Measurements from ENCODE around the gene BICDL2. TPM values are rescaled to one million over a fixed set of nuclear protein-coding genes. Genes with fewer than 3 reads are reported as not detected.
A peak's percentile ranks its signal among the peaks of the same experiment; 100 is the strongest.

The BICDL2 gene
- polyA plus RNA-seq, 1 experiment = not detected

DNA sequence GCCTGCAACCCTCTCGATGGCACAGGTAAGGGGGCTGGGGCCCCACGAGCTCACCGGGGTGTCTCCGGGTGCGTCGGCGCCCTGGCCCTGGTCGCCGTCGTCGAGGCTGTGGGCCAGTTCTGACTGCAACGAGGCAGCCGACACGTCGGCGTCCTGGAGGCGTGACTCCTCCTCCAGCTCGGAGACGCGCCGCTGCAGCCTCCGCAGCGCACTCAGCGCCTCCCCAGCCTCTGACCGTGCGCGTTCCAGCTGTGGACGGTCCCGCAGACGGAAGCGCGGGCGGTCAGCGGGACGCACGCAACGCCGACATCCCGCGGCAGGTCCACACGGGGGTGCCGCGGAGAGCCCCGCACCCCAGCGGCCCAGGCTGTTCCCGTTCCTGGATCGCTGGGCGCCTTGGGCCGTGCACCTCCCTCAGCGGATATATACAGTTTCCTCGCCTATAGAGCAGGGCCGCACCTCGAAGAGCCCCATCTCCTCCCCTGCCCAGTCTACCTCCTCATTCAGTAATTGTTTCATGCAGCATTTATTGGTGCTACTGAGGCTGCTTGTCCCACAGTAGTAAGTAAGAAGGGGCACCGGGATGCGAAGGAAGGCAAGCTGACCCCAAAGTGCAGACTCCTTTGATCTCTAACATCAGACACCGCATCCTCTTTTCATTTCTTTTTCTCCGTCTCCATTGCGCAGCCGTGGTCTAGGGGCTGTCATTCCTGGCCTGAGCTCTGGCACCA, 7.1 kb downstream of the BICDL2 start:
- ChIA-PET POLR2A (interaction anchor here (0.5 to 1.9 kb wide), 2 partner anchors 9 to 156 kb away, joined by 3 to 10 read pairs; partner anchors contain the start of gene TNFRSF12A), CTCF (interaction anchor here (1.0 to 2.2 kb wide), 4 partner anchors 10 to 100 kb away, joined by 3 to 12 read pairs (median 5); no protein-coding TSS in a partner anchor)
- Histone ChIP-seq H3K4me3 (ENCODE audit: low read depth, low read length) (peak overlapping the region; percentile 17; the same call in 1 of the 2 replicates), H3K27ac (ENCODE audit: low read depth, low read length) (no peak overlapping the region), H3K27me3 (ENCODE audit: control insufficient read depth, insufficient read depth, low read length) (peaks cover 46% of the 10 kb centered on the region), H3K9me3 (ENCODE audit: control insufficient read depth, insufficient read depth, low read length) (no peaks in the 10 kb centered on the region; the same call in 1 of the 2 replicates)
- no peak for DNase-seq (ENCODE audit: low read depth, low spot score)
- TF ChIP-seq, protein P1, sequence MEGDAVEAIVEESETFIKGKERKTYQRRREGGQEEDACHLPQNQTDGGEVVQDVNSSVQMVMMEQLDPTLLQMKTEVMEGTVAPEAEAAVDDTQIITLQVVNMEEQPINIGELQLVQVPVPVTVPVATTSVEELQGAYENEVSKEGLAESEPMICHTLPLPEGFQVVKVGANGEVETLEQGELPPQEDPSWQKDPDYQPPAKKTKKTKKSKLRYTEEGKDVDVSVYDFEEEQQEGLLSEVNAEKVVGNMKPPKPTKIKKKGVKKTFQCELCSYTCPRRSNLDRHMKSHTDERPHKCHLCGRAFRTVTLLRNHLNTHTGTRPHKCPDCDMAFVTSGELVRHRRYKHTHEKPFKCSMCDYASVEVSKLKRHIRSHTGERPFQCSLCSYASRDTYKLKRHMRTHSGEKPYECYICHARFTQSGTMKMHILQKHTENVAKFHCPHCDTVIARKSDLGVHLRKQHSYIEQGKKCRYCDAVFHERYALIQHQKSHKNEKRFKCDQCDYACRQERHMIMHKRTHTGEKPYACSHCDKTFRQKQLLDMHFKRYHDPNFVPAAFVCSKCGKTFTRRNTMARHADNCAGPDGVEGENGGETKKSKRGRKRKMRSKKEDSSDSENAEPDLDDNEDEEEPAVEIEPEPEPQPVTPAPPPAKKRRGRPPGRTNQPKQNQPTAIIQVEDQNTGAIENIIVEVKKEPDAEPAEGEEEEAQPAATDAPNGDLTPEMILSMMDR (IDR thresholded peaks at IDR 0.05; ENCODE audit: low read depth, low read length) = no peak

DNA sequence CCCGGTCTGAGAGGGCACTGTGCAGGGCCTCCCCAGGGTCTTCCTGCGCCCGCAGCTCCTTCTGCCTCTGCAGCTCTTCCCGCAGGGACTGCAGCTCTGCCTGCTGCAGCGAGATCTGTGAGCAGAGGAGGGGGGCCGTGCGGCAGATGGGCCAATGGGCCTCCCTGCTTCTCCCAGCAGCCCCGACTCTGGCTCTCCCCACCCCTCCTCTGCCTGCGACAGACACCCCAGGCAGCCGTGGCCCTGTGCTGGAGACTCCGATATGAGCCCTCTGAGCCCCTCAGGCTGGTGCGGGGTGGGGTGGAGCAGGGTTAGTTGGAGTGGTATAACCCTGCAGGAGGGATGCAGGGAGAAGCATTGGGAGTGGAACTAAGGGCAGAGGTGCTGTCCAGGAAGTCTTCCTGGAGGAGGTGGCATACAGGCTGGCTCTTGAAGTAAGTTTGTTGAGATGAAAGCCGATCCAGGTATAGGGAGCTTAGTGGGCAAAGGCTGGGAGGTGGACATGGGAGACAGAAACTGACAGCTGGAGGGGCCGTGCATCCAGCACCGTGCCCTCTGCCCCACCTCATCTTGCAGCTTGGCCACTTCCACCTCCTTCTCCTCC, 7.9 kb downstream of the BICDL2 start:
- ChIA-PET POLR2A (interaction anchor here (0.5 to 1.9 kb wide), 3 partner anchors 9 to 156 kb away, joined by 3 to 10 read pairs (median 5); partner anchors contain the start of gene TNFRSF12A), CTCF (interaction anchor here (0.6 to 2.2 kb wide), 13 partner anchors 9 to 1506 kb away, joined by 3 to 12 read pairs (median 5); no protein-coding TSS in a partner anchor)
- Histone ChIP-seq H3K4me3 (ENCODE audit: low read depth, low read length) (no peak overlapping the region), H3K27ac (ENCODE audit: low read depth, low read length) (no peak overlapping the region), H3K9me3 (ENCODE audit: control insufficient read depth, insufficient read depth, low read length) (no peaks in the 10 kb centered on the region; the same call in 1 of the 2 replicates), H3K27me3 (ENCODE audit: control insufficient read depth, insufficient read depth, low read length) (peaks cover 38% of the 10 kb centered on the region)
- TF ChIP-seq, protein P1 (IDR thresholded peaks at IDR 0.05; ENCODE audit: low read depth, low read length) = no peak
- DNase-seq (ENCODE audit: low read depth, low spot score) = no peak

DNA sequence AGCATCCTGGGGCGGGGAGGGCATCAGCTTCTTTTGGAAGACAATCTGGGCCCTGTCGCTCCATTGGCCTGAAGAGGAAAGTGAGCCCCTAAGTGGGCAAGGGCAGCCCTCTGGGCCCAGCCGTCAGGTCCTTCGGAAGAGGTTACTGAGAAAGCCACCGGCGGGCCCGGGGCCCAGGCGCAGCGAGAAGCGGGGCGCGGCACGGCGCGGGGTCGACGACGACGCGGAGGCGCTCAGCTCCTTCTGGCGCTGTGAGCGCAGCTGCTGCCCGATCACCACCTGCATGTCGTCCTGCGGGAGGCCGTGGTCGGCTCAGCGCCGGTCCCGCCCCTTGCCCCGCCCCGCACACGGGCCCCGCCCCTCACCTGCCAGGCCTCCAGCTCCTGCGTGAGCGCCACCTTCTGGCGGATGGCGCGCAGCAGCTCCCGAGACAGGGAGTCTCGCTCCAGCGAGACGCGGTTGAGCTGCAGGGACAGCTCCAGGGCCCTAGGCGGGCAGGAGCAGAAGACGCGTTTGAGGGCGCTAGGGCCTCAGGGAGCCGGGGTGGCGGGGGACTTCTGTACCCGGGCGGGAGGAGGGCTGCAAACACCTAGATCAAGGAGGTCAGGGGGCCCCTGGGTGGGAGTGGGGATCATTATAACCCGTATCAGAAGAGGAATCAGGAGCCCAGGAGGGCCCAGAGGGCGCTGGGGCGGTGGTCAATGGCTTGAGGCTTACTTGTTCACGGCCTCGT, 8.6 kb downstream of the BICDL2 start:
- Histone ChIP-seq H3K9me3 (ENCODE audit: control insufficient read depth, insufficient read depth, low read length) (no peaks in the 10 kb centered on the region; the same call in 1 of the 2 replicates), H3K4me3 (ENCODE audit: low read depth, low read length) (no peak overlapping the region), H3K27me3 (ENCODE audit: control insufficient read depth, insufficient read depth, low read length) (peaks cover 32% of the 10 kb centered on the region), H3K27ac (ENCODE audit: low read depth, low read length) (no peak overlapping the region)
- ChIA-PET POLR2A (interaction anchor here (0.5 to 1.9 kb wide), 3 partner anchors 8 to 1425 kb away, joined by 3 to 10 read pairs (median 5); partner anchors contain the start of gene TNFRSF12A), CTCF (interaction anchor here (0.6 to 2.2 kb wide), 14 partner anchors 11 to 1506 kb away, joined by 3 to 12 read pairs (median 4); no protein-coding TSS in a partner anchor)
- TF ChIP-seq, protein P1 (IDR thresholded peaks at IDR 0.05; ENCODE audit: low read depth, low read length) = peak; percentile 62
- no peak for DNase-seq (ENCODE audit: low read depth, low spot score)

DNA sequence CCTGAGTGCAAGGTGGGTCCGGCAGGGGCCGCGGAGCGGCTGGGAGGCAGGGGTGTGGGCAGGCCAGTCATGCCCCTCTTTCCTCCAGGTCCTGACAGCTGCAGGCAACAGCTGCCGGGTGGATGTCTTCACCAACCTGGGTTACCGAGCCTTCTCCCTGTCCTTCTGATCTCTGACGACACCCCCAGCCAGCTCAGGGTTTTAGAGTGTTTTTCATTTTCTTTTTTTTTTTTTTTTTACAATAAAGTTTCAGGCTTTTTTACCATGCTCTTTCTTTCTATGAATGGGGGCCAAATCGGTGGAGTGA, 9.3 kb downstream of the BICDL2 start:
- TF ChIP-seq, protein P1 (IDR thresholded peaks at IDR 0.05; ENCODE audit: low read depth, low read length) = no peak
- H3K9me3 ChIP-seq (ENCODE audit: control insufficient read depth, insufficient read depth, low read length) = no peaks in the 10 kb centered on the region; the same call in 1 of the 2 replicates
- ChIA-PET POLR2A (no interaction called here), CTCF (interaction anchor here (0.6 to 2.2 kb wide), 8 partner anchors 11 to 148 kb away, joined by 3 to 12 read pairs (median 4); no protein-coding TSS in a partner anchor)
- no peak overlapping the region for H3K4me3 ChIP-seq (ENCODE audit: low read depth, low read length)
- peaks cover 26% of the 10 kb centered on the region for H3K27me3 ChIP-seq (ENCODE audit: control insufficient read depth, insufficient read depth, low read length)
- DNase-seq (ENCODE audit: low read depth, low spot score) = no peak
- H3K27ac ChIP-seq (ENCODE audit: low read depth, low read length) = no peak overlapping the region

All from AG04450 (cell line).